Hematopoietic multipotent progenitor cell treated with erythropoietin and hydrocortisone succinate and interleukin-3 and kit ligand, for 8 days (in vitro differentiated cells): ENCODE measurements around the gene ZNF497.

ENCODE experiments used
- DNase-seq: peaks from one replicate; pipeline ENCODE4 v3.0.0-alpha.2; 2015

ZNF497 gene

DNA sequence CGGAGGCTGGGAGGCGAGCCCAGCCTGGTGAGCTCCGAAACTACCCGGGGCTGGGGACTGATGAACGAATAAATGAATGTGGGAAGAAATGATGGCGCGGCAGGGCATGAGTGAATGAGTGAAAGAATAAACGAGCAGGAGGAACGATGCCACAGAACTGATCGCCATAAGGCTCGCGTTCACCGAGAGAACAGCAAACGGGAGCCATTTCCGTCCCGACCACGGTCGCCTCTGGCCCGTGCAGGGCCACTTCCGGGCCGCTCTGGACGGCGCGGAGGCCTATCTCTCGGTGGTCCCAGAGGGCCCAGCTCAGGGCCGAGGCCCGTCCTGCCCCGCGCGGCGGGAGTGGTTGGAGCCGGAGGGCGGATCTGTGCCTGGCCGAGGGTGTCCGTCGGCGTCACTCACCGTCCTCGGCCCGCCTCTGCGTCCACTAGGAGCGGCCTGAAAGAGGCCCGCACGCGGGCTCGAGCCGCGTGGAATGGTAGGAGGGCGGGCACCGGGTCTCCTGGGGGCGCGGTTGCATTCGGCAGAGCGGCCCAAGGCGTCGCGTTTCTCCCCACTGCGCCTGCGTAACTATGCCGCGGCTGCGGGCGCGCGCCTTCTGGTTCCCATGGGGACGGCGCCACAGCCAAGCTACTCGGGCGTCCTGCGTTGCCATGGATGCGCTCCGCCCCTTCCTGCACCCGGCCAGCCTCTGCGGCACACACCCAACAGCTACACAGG is at the start of gene ZNF497:
Gene ZNF497 (minus strand): TSS at position 480 of the 723 bp plus-strand sequence. CDS start 5,116 bp downstream, outside the sequence.
- peak; percentile 97 for DNase-seq

DNA sequence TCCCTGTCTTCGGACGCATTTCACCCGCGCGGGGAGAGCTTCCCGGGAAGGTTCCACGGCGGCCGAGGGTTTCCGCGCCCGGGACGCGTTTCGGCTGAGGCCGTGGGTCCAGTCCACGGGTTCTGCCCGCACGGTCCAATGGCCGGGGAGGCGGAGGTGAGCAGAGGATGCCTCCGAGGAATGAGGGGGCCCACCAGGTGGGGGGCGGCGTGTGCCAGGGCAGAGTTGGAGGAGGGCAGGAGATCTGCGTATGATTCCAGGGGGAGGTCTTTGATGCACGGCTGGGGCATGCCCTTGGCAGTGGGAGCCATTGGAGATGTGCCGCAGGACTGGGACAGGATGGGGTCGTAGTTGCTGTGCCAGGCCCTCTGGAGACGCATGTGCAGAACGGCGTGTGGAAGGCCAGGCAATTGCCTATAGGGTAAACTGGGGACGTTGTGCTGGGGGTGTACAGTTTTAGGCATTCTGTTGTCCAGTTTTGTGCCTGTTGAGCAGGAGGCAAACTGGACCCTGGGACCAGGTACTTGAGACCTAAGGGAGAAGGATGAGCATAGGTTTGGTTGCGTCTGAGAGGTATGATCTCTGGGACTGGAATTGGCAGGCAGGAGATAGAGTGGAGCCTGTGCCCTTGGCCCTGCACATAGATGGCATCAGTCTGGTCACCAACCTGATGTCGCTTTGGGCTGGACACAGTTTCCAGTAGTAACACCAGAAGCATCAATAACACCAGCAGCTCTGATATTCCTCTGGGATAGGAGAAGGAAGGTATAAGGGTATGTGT is 46.6 kb upstream of the ZNF497 start:
- peak; percentile 63 for DNase-seq

DNA sequence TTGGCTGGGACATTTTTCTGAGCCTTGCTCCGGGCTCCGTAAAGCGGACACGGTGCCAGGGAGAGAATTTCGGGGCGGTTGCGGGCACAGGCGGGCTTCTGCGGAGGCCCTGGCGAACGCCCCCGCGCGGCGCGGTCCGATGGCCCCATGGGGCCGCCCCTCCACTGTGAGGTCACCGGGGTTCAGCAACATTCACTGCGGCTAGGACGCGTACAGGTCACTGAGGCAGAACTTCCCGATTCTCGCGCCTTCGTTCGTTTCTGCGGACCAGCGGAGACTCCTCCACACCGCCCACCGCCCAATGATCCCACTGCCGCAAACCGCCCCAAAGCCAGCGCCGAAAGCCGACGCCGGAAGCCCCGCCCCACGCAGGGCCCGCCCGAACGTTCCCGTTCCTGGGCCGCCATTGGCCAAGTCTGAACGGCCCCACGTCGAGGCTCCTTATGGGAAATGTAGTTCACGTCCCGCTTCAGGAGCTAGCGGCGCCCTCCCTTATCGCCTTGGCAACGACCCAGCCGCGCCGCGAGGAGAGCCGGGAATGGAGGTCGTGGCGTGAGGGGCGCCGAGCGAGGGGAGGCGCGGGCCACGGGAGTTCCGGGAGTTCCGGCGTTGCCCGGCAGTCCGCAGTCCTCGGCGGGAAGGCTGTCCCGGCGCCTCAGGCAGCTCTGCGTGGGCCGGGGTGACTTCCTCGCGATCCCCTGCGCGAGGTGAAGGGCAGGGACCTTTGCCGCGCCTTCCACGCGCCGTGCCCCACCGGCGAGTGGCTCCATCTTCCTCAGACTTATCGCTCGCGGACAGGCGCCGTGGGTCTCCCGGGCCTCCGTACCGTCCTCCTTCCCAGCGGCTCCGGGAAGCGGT is 45.8 kb upstream of the ZNF497 start, which contains the start of gene ZNF584:
Gene ZNF584 (plus strand): TSS at position 498 of the 858 bp plus-strand sequence. CDS start 499 bp downstream, outside the sequence.
- peak; percentile 97 for DNase-seq

DNA sequence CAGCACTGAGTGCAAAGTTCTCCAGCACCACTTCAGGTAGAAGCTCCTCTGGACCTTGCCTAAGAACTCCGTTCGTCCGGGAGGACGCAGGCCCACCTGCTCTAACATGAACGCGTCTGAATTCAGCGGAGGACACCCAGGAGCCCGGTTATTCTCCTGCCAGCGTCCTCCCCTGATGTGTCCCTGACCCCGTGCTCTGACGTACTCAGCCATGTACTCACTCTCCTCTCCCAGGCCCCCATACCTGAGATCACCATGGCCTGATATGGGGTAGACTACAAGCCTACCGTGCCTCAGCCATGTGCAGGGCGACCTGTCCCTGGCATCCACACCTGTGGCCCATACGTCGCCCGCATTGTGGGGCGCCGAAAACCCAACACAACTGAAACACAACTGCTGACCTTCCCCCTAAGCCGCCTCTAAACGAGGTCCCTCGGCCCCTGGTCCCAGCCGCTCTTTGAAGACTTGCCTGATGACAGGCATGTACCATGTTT is 45.2 kb upstream of the ZNF497 start:
- DNase-seq: peak; percentile 43

DNA sequence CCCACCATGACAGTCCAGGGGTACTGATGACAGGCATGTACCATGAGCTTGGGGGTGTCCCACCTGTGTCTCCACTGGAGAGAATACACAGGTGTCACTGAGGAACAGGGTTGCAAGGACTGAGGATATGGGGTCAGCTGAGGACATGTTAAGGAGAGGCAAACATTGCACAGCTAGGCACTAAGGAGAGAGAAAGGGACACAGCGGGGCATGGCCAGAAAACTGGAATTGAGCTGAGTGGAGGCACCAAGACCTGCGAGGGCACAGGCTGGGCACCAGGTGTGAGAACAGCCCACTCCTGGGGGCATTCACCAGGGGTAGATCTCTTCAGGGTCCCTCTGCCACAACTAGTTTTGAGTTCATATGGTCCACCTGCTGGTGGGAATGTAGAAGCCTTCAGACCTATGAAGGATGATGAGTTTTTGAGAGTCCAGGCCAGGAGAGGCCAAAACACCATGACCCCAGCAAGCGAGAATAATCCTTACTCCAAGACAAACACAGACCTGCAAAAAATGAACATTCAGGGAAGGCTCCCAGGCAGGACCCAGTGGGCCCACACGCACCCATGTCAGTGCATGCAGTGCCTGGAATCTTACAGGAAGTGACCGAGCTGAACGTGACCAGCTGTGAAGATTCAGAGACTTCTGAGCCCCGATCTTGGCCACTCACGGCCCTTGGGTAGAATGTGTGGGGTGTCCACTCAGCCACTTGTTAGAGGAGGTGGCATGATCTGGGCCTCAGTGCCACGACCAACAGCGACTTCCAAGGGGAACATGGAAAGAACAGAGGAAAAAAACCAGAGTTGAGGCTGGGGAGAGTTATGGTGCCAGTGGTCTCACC is 44.5 kb upstream of the ZNF497 start:
- DNase-seq: peak; percentile 55

DNA sequence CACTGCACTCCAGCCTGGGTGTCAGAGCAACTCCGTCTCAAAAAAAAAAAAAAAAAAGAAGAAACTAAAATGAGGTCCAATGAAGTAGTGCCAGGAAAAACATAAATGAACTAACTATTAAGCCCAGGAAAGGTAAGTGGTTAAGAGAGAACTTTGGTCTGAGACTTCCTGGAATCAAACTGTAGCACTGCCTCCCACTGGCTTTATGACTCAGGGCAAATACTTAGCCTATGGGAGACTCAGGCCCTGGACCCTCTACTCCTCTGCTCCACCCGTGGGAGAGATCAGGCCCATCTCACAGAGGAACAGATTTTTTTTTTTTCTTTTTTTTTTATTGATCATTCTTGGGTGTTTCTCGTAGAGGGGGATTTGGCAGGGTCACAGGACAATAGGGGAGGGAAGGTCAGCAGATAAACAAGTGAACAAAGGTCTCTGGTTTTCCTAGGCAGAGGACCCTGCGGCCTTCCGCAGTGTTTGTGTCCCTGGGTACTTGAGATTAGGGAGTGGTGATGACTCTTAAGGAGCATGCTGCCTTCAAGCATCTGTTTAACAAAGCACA is 41.4 kb upstream of the ZNF497 start:
- DNase-seq: peak; percentile 38

DNA sequence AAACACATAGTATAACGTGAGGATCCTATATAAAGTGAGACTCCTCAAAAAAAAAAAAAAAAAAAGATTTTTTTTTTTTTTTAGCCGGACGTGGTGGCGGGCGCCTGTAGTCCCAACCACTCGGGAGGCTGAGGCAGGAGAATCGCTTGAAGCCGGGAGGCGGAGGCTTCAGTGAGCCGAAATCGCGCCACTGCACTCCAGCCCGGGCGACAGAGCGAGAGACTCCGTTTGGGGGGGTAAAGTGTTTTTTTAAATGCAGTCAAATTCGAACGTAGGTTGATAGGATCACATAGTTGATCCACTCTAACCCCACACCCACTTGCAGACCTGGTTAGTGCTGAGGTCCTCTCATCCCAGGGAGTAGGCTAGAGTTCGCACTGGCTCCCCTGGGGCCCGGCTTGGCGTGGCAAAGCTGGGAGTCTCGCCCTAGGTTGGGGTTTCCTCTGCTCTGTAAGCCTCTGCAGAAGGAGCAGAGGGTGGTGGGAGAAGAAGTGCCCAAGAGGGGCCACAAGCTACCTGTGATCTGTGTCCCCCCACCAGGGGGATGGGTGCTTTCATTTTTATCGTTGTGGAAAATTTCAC is 39.4 kb upstream of the ZNF497 start:
- no peak for DNase-seq

DNA sequence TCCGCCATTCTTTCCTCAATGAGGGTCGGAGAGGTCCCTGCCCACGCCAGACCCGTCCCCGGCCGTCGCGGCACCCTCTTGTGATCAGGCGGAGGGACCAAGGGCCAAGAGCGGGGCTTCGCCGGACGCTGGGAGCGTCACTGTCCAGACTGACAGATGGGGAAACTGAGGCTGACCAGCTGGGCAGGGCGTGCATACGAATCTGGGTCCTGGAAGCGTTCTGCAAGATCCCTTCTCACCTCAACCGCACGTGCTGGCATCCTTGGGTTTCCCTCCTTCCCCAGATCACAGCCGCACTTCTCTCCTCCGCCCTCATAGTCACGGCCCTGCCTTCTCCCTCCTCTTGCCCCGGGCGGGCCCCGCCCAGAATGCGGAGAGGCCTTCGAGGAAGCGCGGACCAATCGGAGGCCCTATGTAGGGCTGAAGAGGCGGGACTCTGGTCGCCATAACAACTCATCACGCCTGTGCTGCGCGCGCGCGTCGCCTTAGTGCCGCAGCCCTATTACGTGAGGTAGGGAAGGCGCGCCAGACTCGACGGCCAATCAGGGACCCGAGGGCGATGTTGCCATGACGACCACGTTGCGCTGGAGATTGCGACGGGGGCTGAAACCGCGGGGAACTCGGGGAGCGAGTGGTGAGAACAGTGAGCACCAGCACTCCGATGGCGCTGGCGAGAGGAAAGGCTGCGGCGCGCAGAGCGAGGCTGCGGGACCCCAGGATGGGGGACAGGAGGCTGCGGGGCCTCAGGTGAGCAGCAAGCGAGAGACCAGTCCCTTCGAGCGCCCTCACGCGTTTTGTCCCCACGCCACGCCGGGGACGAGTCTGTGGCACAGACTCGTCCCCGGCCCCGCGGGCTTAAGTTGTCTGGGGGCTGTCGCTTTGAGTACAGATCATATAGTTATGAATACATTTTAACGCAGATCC is 38.6 kb upstream of the ZNF497 start:
- DNase-seq: peak; percentile 99

DNA sequence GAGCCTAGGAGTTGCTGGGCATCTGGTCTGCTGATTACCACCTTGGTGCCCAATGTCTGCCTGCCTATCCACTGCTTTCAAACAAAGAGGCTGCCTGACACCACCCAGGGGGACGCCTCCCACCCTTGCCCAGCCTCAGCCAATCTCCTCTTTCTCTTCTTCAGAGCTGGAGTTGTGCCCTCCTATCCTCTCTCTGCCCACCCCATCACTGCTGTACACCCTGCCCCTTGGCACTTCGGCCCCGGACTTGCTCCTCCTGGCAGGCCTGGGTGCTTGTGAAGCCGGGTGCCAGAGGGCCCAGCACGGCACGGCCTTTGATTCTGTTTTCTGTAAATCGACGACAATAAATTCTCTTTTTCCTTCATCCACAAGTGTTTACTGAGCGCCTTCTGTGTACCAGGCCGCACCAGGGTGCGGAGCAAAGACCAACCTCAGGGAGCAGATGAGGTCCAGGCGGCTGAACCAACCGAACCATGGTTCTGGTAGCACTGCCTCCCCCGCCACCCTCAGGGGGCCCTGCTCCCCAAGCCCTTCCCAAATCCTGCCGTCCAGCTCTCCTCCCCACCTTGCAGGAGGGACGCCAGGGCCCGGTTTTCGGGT is 37.9 kb upstream of the ZNF497 start:
- DNase-seq: peak; percentile 66

DNA sequence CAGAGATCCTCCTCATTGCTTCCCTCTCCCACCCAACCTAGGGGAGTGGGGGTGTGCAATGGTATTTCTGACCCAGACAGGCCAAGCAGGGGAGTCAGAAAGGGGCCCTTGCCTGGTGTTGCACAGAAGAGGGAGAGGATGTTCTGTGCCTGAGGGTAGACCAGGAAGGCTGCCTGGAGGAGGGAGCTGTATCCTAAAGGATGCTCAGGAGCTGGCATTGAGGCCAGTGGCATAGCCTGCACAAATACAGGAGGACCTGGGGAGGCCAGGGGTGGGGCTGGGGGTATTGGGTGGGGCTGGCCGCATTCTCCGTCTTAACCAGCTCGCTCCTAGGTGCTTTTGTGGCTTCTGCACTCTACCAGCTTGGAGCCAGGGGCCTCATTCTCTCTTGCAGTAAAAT is 37.4 kb upstream of the ZNF497 start:
- DNase-seq: no peak

DNA sequence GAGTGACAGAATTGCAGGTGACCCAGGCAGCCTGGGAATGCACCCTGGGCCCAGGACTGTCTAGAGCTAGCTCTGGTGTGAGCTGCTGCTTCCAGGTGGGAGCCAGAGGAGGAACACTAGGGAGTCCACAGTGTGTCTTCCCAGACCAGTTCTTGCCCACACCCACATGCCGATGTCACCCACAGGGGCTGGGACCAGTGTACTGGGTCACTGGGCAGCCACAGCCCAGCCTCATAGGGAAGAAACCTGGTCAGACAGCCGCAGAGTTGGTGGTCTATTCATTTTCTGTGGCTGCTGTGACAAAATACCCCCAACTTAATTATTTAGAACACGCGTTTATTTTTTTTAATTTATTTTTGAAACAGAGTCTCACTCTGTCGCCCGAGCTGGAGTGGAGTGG is 36.0 kb upstream of the ZNF497 start:
- no peak for DNase-seq

DNA sequence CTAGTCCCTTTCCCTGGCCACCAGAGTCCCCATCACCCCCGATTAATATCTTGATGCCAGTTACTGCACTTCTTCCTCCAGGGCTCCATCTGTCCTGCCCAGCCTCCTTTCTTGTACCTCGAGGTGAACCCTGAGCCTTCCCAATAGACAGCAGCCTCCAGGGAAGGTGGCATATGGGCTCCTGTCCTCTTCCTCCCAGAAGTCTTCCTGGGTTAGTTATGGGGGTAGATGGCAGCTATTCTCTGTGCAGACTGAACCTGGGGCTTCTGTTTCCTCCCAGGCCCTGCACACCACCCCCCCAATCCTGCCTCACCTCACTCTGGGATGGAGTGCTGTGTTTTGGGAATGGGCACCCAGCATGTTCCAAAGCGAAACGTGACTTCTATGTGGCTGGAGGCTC is 35.5 kb upstream of the ZNF497 start:
- DNase-seq: no peak

DNA sequence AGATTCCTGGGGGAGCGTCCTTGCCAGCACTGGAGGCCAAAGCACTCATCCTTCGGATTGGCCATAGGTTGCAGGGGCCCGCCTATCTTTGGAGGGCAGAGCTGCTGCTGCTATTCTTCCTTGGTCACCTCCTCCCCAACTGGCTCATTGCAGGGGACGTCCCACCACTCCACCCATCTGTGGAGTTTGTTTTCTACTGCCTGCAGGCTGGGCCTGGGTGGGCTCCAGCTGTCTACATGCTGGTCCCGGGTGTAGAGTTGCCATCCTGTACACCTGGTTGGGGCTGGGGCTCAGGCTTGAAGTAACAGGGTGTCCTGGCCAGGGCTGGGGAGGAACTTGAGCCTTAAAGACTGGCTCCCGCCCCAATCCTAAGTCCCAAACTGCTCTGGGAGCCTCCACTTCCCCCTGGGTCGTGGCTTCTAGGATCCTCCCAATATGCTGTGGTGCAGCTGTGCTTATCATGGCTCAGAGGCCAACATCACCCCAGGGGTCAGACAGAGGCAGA is 35.0 kb upstream of the ZNF497 start:
- peak; percentile 8 for DNase-seq

DNA sequence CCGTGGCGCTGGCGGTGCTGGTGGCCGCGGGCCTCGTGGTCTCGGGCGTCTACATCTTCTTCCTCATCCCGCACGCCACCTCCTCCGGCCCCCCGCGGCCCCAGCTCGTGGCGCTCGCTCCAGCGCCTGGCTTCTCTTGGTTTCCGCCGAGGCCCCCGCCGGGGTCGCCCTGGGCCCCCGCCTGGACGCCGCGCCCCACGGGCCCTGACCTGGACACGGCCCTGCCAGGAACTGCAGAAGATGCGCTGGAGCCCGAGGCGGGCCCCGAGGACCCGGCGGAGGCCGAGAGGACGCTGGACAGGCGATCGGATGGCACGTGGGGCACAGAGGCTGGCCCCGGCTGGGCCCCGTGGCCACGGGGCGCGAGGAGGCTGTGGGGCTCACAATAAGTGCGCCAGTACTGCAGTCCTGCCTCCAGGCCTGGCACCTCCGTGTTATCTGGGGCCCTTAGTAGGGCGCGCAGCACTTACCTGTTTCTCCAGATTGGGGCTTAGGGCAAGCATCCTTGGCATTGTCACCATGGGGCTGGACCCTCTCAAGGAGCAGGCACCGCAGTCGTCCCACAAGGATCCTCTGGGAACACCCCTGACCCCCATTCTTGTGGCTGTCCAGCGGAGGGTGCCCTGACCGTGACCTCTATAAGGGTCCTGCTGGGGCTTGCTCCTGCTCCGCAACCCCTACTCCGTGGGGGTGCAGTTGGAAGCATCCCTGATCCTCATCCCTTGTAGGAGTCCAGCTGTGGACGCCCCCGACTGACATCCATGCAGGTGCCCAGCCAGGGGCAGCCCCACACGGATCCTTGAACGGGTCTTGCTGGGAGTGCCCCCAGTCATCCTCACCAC is 34.4 kb upstream of the ZNF497 start:
- no peak for DNase-seq

DNA sequence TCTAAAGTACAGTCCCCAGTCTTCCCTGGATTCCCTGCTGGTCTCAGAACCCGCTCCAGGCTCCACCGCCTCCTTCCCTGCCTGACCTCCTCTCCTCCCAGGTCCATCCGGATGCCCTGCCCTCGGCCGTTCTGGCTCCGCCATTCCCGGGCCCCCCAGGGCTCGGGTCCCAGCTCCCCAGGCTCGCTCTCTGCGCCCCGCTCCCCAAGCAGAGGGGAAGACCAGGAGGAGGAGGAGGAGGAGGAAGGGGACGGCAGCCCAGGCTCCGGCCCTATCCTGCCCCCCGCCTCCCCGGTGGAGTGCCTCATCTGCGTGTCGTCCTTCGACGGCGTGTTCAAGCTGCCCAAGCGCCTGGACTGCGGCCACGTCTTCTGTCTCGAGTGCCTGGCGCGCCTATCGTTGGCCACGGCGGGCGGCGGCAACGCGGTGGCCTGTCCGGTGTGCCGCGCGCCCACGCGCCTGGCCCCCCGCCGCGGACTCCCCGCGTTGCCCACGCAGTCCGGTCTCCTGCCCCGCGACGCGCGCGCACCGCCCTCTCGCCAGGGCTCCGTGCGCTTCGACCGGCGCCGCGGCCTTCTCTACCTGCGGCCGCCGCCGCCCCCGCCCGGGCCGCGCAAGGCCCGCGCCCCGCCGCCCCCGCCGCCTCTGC is 33.6 kb upstream of the ZNF497 start:
- peak; percentile 30 for DNase-seq

DNA sequence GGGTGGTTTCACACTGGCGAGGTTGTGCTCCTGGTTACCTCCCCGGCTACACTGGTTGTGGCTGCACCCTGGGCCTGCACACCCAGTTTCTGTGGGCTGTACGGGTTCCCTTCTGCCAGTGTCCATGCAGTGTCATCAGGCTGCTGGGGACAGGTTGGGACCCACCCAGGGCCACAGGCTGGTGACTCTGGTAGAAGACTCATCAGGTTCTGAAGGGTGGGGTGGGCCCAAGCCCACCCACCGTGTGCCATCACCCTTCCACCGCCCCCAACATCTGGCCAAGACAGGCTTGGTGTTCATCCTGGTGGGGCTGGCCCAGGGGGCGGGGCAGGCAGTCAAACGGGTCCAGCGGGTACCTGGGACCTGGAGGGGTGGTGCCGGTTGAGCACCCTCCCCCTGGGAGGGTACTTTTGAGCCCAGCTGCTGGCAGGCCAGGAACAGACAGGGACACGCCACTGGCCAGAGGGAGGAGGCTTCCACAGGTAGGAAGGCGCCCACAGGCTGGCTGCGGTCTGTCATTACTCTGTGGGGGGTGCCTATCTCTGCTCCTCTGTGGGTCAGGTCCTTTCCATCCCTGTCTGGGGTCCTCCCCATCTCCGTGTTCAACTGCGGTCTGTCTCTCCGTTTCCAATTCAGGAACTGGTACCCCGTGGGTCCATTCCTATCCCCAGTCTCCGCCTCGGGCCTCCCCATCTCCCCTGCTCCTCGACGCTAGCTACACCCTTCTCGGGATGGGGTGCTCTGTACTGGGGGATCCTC is 32.8 kb upstream of the ZNF497 start, which contains the start of gene RNF225:
Gene RNF225 (plus strand): TSS at position 437 of the 759 bp plus-strand sequence. CDS start 434 bp downstream, outside the sequence.
- peak; percentile 33 for DNase-seq

DNA sequence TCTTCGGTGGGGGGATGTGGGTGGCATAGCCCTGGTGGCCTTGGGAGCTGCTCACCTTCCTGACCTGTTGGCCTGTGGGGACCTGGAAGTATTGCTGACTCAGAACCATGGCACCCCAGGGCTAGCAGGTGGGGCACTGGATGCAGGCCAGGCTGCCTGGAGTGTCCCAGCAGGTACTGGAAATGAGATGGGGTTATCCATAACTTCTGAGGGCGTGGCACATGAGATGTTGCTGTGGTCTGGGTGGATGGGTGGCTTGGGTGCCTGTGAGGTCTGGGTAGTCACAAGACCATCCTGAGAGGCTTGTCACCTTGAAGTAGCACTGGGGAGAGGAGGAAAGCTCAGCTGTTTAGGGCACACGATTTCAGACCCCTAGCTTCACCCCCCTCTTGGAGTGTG is 32.3 kb upstream of the ZNF497 start:
- peak; percentile 16 for DNase-seq
